Lower leg skin (tissue), 3 donors: ENCODE results near the gene TEPSIN.

Source experiments
- CTCF ChIP-seq, 3 donors: fragments of 450-650 bp; IDR thresholded peaks; one replicate each; pipeline ENCODE4 v1.5.1; 2016; ENCODE audit warnings: antibody characterized with exemption in 3 of 3, mild to moderate bottlenecking in 3 of 3, moderate library complexity in 2 of 3
- POLR2A ChIP-seq, 2 donors: fragments of 450-650 bp; IDR thresholded peaks; one replicate each; pipeline ENCODE4 v1.6.1; 2016 to 2017; ENCODE audit warnings: antibody characterized with exemption in 2 of 2, mild to moderate bottlenecking in 1 of 2, moderate library complexity in 1 of 2

- TF ChIP-seq CTCF (IDR thresholded peaks at IDR 0.05) = no peak
- no peak for TF ChIP-seq POLR2A (IDR thresholded peaks at IDR 0.05)
Observed at GRCh38 chr17:81218991-81219390, 19.9 kb downstream of the TEPSIN start.
